Activated CD8-positive, alpha-beta memory T cell treated with anti-CD3 and anti-CD28 coated beads, Interleukin-2, amount 10 ng/mL, durations not matched to agents 7 days and 5 days (primary cell): ENCODE measurements around the gene WDR27. TPM values are rescaled to one million over a fixed set of nuclear protein-coding genes. Genes with fewer than 3 reads are reported as not detected.

ENCODE experiments used
- ATAC-seq: fragments of 150-1000 bp; cut with Tn5 transposase; one replicate; pipeline ENCODE4 v1.10.0; 2021; ENCODE audit warnings: moderate library complexity
- CTCF ChIA-PET: fragments of 350-600 bp; sonication (Branson Sonifier 250); formaldehyde crosslinking; loops from one replicate; lab custom pipeline; 2021; ENCODE audit warnings: antibody characterized with exemption; lab: Charles Lee
- DNase-seq: peaks from one replicate; pipeline ENCODE4 v3.0.0-alpha.2; 2020
- H3K27ac Mint-ChIP-seq: one replicate; pipeline ENCODE4 v1.8.0; 2021; ENCODE audit warnings: mild to moderate bottlenecking, mixed read lengths
- H3K27me3 Mint-ChIP-seq: one replicate; pipeline ENCODE4 v1.8.0; 2021; ENCODE audit warnings: mixed read lengths
- H3K36me3 Mint-ChIP-seq: one replicate; pipeline ENCODE4 v1.8.0; 2021; ENCODE audit warnings: mild to moderate bottlenecking, mixed read lengths
- H3K4me1 Mint-ChIP-seq: one replicate; pipeline ENCODE4 v1.8.0; 2021; ENCODE audit warnings: mixed read lengths
- H3K4me3 Mint-ChIP-seq: one replicate; pipeline ENCODE4 v1.8.0; 2021; ENCODE audit warnings: mild to moderate bottlenecking, moderate library complexity, mixed read lengths
- H3K9me3 Mint-ChIP-seq: one replicate; pipeline ENCODE4 v1.8.0; 2022; ENCODE audit warnings: low read depth, mixed read lengths
- total RNA-seq, 2 experiments: library from RNA; stranded (reverse); gene quantifications; one replicate each; pipeline ENCODE4 v1.2.3, GENCODE V29; 2021

WDR27 gene
- total RNA-seq, 2 experiments from 2014 or later, result 31.2 to 36.2 TPM

DNA sequence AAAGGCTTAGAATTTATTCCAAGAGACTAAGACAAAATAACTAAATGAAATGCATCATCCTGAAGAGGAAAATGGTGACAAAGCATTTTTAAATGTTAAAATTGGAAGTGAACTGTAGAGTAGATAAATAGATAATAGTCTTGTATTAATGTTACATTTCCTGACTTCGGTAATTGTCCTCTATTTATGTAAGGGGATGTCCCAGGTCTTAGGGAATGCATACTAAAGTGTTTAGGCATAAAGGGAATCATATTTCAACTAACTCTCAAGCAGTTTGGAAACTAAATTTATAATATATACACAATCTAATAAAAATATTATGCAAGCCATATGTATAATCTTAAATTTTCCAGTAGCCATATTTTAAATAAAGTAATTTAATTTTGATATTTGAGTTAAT, 159.3 kb downstream of the WDR27 start:
- ATAC-seq, result no peak
- CTCF ChIA-PET, result no interaction called here
- peaks cover 4% of the 10 kb centered on the region for H3K9me3 Mint-ChIP-seq
- peaks cover 2% of the 10 kb centered on the region for H3K36me3 Mint-ChIP-seq
- DNase-seq, result no peak
- H3K4me3 Mint-ChIP-seq, result no peak overlapping the region
- no peak overlapping the region for H3K27ac Mint-ChIP-seq
- H3K4me1 Mint-ChIP-seq, result no peaks in the 10 kb centered on the region
- no peaks in the 10 kb centered on the region for H3K27me3 Mint-ChIP-seq

DNA sequence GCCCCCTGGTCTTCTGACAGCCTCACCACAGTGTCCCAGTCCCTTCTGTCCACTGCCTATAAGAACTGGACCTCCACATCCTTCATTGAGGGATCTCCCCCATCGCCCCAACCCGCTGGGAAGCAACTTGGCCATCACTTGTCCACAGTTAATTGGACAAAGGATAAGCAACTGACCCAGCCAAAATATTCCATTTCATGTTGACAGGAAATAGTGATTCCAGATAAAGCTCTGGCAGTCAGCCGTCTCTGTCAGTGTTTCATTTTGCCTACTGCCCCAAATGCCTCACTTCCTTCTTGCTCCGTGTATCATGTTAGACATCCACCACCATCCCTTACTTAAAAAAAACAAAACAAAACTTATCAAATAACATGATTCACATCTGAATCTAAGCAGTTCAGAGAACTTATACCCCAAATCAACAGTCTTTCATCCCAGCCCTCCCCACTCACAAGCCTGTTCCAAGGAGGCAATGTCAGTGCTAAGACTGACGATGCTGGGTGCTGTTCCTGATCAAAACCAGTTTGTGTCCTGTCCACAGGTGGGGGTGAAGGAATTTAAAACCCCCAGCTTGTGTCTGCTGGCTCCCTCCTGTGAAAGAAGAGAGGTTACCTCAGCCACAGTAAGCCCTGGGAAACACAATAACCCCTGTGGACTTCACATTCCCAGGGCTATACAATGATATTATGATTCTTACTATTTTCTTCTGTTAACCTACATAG, 162.5 kb downstream of the WDR27 start:
- Mint-ChIP-seq H3K36me3 (peaks cover 1% of the 10 kb centered on the region), H3K27me3 (no peaks in the 10 kb centered on the region), H3K9me3 (peaks cover 4% of the 10 kb centered on the region), H3K4me3 (no peak overlapping the region), H3K4me1 (no peaks in the 10 kb centered on the region), H3K27ac (no peak overlapping the region)
- DNase-seq (no peak), ATAC-seq (no peak)
- CTCF ChIA-PET, result no interaction called here

DNA sequence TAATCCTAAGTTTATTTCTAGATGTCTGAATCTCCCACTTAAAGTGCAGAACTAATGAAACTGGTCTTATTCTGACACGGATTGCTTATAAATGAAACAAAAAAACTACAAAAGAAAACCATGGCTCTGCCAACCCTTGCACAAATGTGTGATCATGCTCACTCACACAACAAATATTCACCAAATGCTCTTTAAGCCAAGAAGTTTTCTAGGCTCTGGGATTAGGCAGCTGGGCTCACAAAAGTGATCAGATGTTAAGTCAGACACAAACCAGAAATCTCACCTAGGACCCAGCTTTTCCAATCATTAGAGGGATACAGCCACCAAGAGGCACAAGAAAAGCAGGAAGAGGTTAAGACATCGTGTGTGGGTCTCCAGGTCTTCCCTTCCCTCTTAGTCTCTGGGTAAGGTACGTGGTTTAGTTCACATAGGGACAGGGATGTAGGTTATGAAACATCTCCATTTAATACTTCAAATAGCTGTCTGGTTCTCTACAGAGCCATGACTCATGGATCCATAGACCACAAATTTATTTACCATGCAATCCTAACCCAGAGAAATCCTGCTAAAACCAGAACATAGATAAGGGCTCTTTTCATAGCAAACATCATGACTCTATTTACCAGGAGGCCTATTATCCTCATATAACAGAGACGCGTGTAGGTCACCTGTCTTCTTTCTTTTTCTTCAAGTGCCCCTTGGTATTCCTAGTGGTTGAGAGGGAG, 165.2 kb downstream of the WDR27 start:
- Mint-ChIP-seq H3K27me3 (no peaks in the 10 kb centered on the region), H3K4me3 (no peak overlapping the region), H3K27ac (no peak overlapping the region), H3K4me1 (no peaks in the 10 kb centered on the region), H3K9me3 (peaks cover 13% of the 10 kb centered on the region), H3K36me3 (peaks cover 13% of the 10 kb centered on the region)
- CTCF ChIA-PET, result no interaction called here
- DNase-seq (no peak), ATAC-seq (no peak)

DNA sequence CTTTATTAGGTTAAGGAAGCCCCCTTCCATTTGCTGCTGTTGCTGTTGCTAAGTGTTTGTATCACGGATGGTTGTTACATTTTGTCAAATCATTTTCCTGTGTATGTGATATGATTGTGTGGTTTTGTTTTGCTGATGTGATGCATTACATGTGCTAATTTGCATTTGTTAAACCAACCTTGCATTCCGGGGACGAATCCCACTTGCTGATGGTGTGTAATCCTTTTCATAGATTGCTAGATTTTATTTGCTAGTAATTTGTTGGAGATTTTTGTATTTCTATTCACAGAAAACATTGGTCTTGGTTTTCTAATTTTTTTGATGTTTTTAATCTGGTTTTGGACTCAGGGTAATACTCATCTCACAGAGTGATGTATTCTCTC, 167.8 kb downstream of the WDR27 start:
- ATAC-seq (no peak), DNase-seq (no peak)
- Mint-ChIP-seq H3K4me1 (peaks cover 15% of the 10 kb centered on the region), H3K9me3 (peaks cover 13% of the 10 kb centered on the region), H3K27ac (no peak overlapping the region), H3K4me3 (no peak overlapping the region), H3K36me3 (peaks cover 13% of the 10 kb centered on the region), H3K27me3 (no peaks in the 10 kb centered on the region)
- CTCF ChIA-PET, result interaction anchor here (0.7 kb wide), 1 partner anchor 69 kb away, joined by 4 read pairs; no protein-coding TSS in a partner anchor

GRCh38 chr6:169533301-169534038, 168.4 kb downstream of the WDR27 start:
- no peak overlapping the region for H3K4me3 Mint-ChIP-seq
- no peaks in the 10 kb centered on the region for H3K27me3 Mint-ChIP-seq
- ATAC-seq (no peak), DNase-seq (no peak)
- no peak overlapping the region for H3K27ac Mint-ChIP-seq
- H3K36me3 Mint-ChIP-seq, result peaks cover 13% of the 10 kb centered on the region
- H3K9me3 Mint-ChIP-seq, result peaks cover 13% of the 10 kb centered on the region
- peaks cover 15% of the 10 kb centered on the region for H3K4me1 Mint-ChIP-seq
- CTCF ChIA-PET, result no interaction called here

GRCh38 chr6:169530752-169531123, 171.1 kb downstream of the WDR27 start:
- Mint-ChIP-seq H3K9me3 (peaks cover 9% of the 10 kb centered on the region), H3K27me3 (no peaks in the 10 kb centered on the region), H3K4me1 (peaks cover 15% of the 10 kb centered on the region), H3K27ac (peak overlapping the region; percentile 77), H3K4me3 (peak overlapping the region; percentile 45), H3K36me3 (peaks cover 13% of the 10 kb centered on the region)
- peak; percentile 83 for ATAC-seq
- peak; percentile 65 for DNase-seq
- CTCF ChIA-PET, result interaction anchor here (0.7 kb wide), 1 partner anchor 25 kb away, joined by 3 read pairs; no protein-coding TSS in a partner anchor

DNA sequence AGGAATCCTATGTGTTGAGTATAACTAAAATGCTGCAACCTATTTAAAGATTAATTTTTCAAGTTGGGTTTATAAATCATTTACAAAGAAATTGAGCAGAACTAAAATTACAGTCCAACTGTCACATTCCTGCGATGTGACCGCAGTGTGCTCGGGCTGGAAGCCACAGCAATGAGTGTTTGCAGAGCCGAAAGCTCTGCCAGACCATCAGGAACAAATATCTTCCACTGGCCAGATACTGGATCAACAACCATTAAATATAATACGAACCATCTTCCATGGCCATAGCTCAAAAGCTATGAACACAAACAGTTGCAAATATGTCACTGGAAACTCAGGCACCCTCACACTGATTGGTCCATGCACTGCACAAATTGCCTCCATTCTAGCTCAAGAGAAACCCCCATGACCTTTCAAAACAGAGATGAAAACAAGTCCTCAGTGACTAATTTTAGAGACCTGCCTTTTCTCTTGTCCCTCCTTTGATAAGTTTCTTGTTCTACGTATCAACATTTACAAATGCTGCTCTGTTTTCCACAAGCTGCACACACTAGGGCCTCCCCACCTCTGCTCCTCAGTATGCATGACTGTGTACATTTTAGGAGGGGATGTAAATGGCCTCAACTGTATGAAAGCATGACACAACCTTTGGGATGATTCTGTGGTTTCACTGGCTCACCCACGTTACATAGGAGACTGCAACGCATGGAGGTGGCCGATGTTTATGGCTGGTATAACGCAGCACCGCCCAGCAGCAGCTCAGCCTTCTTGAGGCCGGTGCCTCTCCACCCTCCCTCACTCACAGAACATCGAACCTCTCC, 171.7 kb downstream of the WDR27 start:
- peak; percentile 87 for ATAC-seq
- peak; percentile 77 for DNase-seq
- Mint-ChIP-seq H3K27ac (peak overlapping the region; percentile 77), H3K36me3 (peaks cover 13% of the 10 kb centered on the region), H3K27me3 (no peaks in the 10 kb centered on the region), H3K4me3 (peak overlapping the region; percentile 45), H3K9me3 (peaks cover 9% of the 10 kb centered on the region), H3K4me1 (peaks cover 15% of the 10 kb centered on the region)
- CTCF ChIA-PET, result no interaction called here

- DNase-seq (no peak), ATAC-seq (no peak)
- H3K36me3 Mint-ChIP-seq, result peaks cover 9% of the 10 kb centered on the region
- H3K9me3 Mint-ChIP-seq, result peaks cover 6% of the 10 kb centered on the region
- no peak overlapping the region for H3K27ac Mint-ChIP-seq
- H3K27me3 Mint-ChIP-seq, result peaks cover 4% of the 10 kb centered on the region
- CTCF ChIA-PET, result no interaction called here
- H3K4me3 Mint-ChIP-seq, result no peak overlapping the region
- peaks cover 15% of the 10 kb centered on the region for H3K4me1 Mint-ChIP-seq
Observed at GRCh38 chr6:169528755-169529154, 173.1 kb downstream of the WDR27 start.

DNA sequence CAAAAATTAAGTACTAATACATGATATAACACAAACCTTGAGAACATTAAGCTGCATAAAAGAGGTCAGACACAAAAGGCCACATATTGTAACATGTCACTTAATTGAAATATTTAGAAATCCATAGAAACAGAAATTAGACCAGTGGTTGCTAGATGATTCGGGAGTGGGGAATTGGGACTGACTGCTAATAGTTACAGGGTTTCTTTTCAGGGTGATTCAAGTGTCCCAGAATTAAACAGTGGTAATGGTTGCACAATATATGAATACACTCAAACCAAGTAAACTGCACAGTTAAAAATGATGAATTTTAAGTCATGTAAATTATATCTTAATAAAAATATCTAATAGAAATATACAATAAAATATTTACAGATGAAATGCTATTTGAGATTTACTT, 174.5 kb downstream of the WDR27 start:
- CTCF ChIA-PET, result no interaction called here
- H3K4me3 Mint-ChIP-seq, result no peak overlapping the region
- peaks cover 4% of the 10 kb centered on the region for H3K27me3 Mint-ChIP-seq
- peaks cover 15% of the 10 kb centered on the region for H3K4me1 Mint-ChIP-seq
- peaks cover under 1% of the 10 kb centered on the region for H3K9me3 Mint-ChIP-seq
- H3K27ac Mint-ChIP-seq, result no peak overlapping the region
- ATAC-seq, result no peak
- H3K36me3 Mint-ChIP-seq, result peaks cover 1% of the 10 kb centered on the region
- no peak for DNase-seq

DNA sequence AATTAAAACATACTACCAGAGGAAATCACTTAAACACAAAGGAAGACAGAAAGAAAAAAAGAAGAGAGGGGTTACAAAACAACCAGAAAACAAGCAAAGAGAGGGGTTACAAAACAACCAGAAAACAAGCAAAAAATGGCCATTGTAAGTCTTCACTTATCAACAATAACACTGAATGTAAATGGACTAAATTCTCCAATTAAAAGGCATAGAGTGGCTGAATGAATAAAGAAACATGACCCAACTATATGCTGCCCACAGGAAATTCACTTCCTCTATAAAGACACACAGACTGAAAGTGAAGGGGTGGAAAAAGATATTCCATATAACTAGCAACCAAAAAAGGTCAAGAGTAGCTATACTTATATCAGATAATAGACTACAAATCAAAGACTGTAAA, 180.0 kb downstream of the WDR27 start:
- Mint-ChIP-seq H3K9me3 (peaks cover 8% of the 10 kb centered on the region), H3K27ac (no peak overlapping the region), H3K27me3 (peaks cover 4% of the 10 kb centered on the region), H3K4me3 (no peak overlapping the region), H3K4me1 (no peaks in the 10 kb centered on the region), H3K36me3 (peaks cover 12% of the 10 kb centered on the region)
- ATAC-seq (no peak), DNase-seq (no peak)
- CTCF ChIA-PET, result interaction anchor here (0.6 kb wide), 1 partner anchor 11 kb away, joined by 3 read pairs; no protein-coding TSS in a partner anchor

GRCh38 chr6:169520104-169520503, 181.7 kb downstream of the WDR27 start:
- CTCF ChIA-PET, result interaction anchor here (1.0 kb wide), 1 partner anchor 625 kb away, joined by 3 read pairs; no protein-coding TSS in a partner anchor
- no peak for ATAC-seq
- Mint-ChIP-seq H3K4me1 (no peaks in the 10 kb centered on the region), H3K27me3 (peaks cover 4% of the 10 kb centered on the region), H3K27ac (no peak overlapping the region), H3K36me3 (peaks cover 12% of the 10 kb centered on the region), H3K4me3 (no peak overlapping the region), H3K9me3 (peaks cover 8% of the 10 kb centered on the region)
- no peak for DNase-seq

DNA sequence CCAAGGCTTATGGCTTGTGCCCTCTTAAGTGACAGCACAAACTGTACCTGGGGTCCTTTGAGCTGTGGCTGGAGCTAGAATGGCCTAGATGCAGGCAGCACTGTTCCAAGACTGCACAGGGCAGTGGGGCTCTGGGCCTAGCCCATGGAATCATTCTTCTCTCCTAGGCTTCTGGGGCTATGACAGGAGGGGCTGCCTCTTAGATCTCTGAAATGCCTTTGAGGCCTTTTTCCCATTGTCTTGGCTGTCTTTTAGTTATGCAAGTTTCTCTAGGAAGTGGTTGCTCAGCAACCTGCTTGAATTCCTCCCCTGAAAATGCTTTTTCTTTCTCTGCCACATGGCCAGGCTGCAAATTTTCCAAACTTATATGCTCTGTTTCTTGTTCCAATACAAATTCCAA, 183.4 kb downstream of the WDR27 start:
- DNase-seq (no peak), ATAC-seq (no peak)
- Mint-ChIP-seq H3K27ac (no peak overlapping the region), H3K4me3 (no peak overlapping the region), H3K27me3 (no peaks in the 10 kb centered on the region), H3K9me3 (peaks cover 8% of the 10 kb centered on the region), H3K4me1 (no peaks in the 10 kb centered on the region), H3K36me3 (peaks cover 12% of the 10 kb centered on the region)
- CTCF ChIA-PET, result no interaction called here
